ENCODE data around the gene POU3F2.

DNA sequence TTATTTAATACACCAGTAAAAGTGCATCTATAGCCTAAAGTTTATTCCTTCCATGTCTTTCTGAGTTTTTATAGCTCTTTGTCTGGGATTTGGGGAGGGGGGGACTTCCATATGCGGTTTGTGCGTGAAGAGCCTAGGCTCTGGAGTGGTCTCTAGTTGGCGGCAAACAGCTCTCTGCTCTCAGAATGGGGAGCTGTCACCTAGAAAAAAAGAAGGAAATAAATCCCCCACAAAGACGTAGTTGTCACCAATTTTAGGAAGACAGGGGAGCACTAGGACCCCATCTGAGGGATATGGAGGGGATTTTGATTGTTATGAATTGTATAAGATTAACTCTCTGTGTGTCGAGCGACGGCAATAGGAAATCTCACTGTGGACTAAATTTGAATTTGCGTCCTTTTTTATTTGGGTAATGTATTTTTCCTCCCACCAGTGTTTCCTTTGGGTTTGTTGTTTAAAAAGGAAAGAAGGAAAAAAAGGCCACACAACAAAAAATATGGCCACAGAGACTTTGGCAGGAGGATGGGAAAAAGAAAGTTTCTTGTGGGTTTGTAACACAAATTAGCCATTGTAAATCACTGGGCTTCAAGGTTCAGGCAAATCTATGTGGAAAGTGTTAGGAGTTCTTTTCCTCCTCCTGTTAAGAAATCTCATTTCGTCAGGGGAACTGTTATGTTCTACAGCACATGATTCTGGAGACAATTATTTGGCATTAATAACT is 7.4 kb downstream of the POU3F2 start:
- TF ChIP-seq CTCF (IDR thresholded peaks at IDR 0.05) (no peak), ZFX (IDR thresholded peaks at IDR 0.05; ENCODE audit: borderline replicate concordance) (no peak)

Data from 22Rv1 (cell line).